Measurements from ENCODE around the gene ZBTB25.
A peak's percentile ranks its signal among the peaks of the same experiment; 100 is the strongest.

ZBTB25 gene

DNA sequence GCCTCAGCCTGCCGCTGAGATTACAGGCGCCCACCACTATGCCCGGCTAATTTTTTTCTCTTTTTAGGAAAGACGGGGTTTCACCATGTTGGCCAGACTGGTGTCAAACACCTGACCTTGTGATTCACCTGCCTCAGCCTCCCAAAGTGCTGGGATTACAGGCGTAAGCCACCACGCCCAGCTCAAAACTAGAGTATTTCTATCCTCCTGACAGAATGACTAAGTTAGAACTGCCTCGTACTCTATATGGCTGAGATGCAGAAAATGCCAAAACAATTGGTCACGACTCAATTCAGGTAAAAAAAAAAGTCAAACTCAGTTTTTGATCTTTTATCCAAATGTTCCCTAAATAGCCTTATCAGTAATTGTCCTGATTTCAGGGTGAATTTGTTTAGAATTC lies 27.2 kb downstream of the ZBTB25 start:
- peaks cover 13% of the 10 kb centered on the region for H3K4me1 Mint-ChIP-seq (ENCODE audit: low read depth)
- DNase-seq (ENCODE audit: low spot score), result no peak
- H3K27me3 Mint-ChIP-seq (ENCODE audit: low read depth), result no peaks in the 10 kb centered on the region
- no peaks in the 10 kb centered on the region for H3K9me3 Mint-ChIP-seq
- H3K4me3 Mint-ChIP-seq, result no peak overlapping the region
- H3K36me3 Mint-ChIP-seq (ENCODE audit: low read depth), result peaks cover 14% of the 10 kb centered on the region
- H3K27ac Mint-ChIP-seq, result no peak overlapping the region

- no peak for DNase-seq (ENCODE audit: low spot score)
- Mint-ChIP-seq H3K4me1 (ENCODE audit: low read depth) (peaks cover 13% of the 10 kb centered on the region), H3K27ac (no peak overlapping the region), H3K36me3 (ENCODE audit: low read depth) (peaks cover 14% of the 10 kb centered on the region), H3K27me3 (ENCODE audit: low read depth) (no peaks in the 10 kb centered on the region), H3K4me3 (no peak overlapping the region), H3K9me3 (no peaks in the 10 kb centered on the region)
Measured at GRCh38 chr14:64475585-64476273, 27.9 kb downstream of the ZBTB25 start.

DNA sequence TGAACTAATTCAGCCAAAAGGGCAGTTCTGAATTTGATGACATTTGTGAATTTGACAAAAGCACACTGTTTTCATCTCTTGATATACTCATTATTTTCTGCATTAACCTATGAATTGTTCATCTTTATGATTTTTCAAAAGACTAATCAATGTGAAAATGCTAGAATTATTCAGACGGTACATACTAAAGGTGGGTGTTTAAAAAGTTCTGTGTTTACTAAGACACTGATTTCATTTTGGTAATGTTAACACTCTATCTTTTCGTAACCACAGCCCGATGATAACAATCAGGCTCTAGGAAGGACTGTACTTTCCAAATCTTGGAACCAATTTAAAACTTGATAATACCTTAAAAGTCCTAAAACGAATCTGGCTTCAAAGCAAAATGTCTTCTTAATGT lies 28.9 kb downstream of the ZBTB25 start:
- Mint-ChIP-seq H3K36me3 (ENCODE audit: low read depth) (peaks cover 13% of the 10 kb centered on the region), H3K27me3 (ENCODE audit: low read depth) (no peaks in the 10 kb centered on the region), H3K4me3 (no peak overlapping the region), H3K27ac (no peak overlapping the region), H3K4me1 (ENCODE audit: low read depth) (peaks cover 13% of the 10 kb centered on the region), H3K9me3 (no peaks in the 10 kb centered on the region)
- DNase-seq (ENCODE audit: low spot score), result no peak

DNA sequence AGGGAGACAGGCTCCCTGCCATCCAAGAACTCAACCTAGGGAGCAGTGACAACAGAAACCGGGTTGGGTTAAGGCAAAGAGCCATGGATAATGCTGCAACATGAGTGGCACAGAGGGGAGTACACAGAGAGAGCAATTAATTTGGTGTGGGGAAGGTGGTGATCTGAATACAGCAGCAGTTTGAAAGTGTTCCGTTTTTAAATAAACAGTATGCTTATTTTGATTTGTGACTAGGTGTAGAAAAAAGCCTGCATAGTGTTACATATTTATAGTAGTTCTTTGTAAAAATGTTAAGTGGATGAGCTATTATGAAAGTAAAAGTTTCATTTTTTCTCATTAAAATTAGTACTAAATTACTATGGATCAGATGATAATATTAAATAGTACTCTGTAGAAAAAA lies 29.6 kb downstream of the ZBTB25 start:
- no peak overlapping the region for H3K4me3 Mint-ChIP-seq

GRCh38 chr14:64468451-64468850 lies 35.2 kb downstream of the ZBTB25 start:
- Mint-ChIP-seq H3K4me1 (ENCODE audit: low read depth) (peaks cover 35% of the 10 kb centered on the region), H3K4me3 (no peak overlapping the region), H3K27me3 (ENCODE audit: low read depth) (no peaks in the 10 kb centered on the region), H3K27ac (no peak overlapping the region), H3K36me3 (ENCODE audit: low read depth) (peaks cover 12% of the 10 kb centered on the region), H3K9me3 (no peaks in the 10 kb centered on the region)
- no peak for DNase-seq (ENCODE audit: low spot score)

More for the DNA sequence above, 29.6 kb downstream of the ZBTB25 start:
- Mint-ChIP-seq H3K27ac (no peak overlapping the region), H3K36me3 (ENCODE audit: low read depth) (peaks cover 12% of the 10 kb centered on the region), H3K9me3 (no peaks in the 10 kb centered on the region), H3K4me1 (ENCODE audit: low read depth) (peaks cover 13% of the 10 kb centered on the region), H3K27me3 (ENCODE audit: low read depth) (no peaks in the 10 kb centered on the region)
- DNase-seq (ENCODE audit: low spot score), result no peak

DNA sequence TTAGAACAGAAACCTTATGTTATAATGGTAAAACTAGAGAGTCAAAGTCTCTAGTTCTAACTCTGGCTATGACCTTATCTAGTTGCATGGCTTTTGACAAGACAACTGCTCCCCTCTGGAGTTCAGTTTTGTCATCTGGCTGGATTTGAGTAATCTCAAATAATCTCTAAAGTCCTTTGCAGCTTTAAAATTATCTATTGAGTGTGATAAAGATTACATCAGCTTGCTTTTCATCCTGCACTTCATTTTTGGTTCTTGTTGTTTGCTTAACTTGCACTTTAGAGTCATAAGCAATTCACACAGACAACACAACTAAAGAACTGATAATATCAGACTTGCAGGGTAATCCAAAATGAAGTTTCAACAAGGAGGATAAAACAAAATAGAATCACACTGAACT lies 36.1 kb downstream of the ZBTB25 start:
- Mint-ChIP-seq H3K9me3 (no peaks in the 10 kb centered on the region), H3K4me3 (peak overlapping the region; percentile 58), H3K4me1 (ENCODE audit: low read depth) (peaks cover 37% of the 10 kb centered on the region), H3K27me3 (ENCODE audit: low read depth) (no peaks in the 10 kb centered on the region), H3K36me3 (ENCODE audit: low read depth) (peaks cover 12% of the 10 kb centered on the region), H3K27ac (peak overlapping the region; percentile 53)
- no peak for DNase-seq (ENCODE audit: low spot score)

GRCh38 chr14:64467101-64467500 lies 36.5 kb downstream of the ZBTB25 start:
- DNase-seq (ENCODE audit: low spot score), result no peak
- no peaks in the 10 kb centered on the region for H3K27me3 Mint-ChIP-seq (ENCODE audit: low read depth)
- no peak overlapping the region for H3K27ac Mint-ChIP-seq
- H3K9me3 Mint-ChIP-seq, result no peaks in the 10 kb centered on the region
- H3K4me3 Mint-ChIP-seq, result no peak overlapping the region
- peaks cover 13% of the 10 kb centered on the region for H3K36me3 Mint-ChIP-seq (ENCODE audit: low read depth)
- H3K4me1 Mint-ChIP-seq (ENCODE audit: low read depth), result peaks cover 37% of the 10 kb centered on the region

GRCh38 chr14:64465831-64466554 lies 37.6 kb downstream of the ZBTB25 start:
- Mint-ChIP-seq H3K4me1 (ENCODE audit: low read depth) (peaks cover 37% of the 10 kb centered on the region), H3K9me3 (no peaks in the 10 kb centered on the region), H3K36me3 (ENCODE audit: low read depth) (peaks cover 11% of the 10 kb centered on the region), H3K27me3 (ENCODE audit: low read depth) (no peaks in the 10 kb centered on the region), H3K4me3 (peak overlapping the region; percentile 94), H3K27ac (peak overlapping the region; percentile 77)
- no peak for DNase-seq (ENCODE audit: low spot score)

DNA sequence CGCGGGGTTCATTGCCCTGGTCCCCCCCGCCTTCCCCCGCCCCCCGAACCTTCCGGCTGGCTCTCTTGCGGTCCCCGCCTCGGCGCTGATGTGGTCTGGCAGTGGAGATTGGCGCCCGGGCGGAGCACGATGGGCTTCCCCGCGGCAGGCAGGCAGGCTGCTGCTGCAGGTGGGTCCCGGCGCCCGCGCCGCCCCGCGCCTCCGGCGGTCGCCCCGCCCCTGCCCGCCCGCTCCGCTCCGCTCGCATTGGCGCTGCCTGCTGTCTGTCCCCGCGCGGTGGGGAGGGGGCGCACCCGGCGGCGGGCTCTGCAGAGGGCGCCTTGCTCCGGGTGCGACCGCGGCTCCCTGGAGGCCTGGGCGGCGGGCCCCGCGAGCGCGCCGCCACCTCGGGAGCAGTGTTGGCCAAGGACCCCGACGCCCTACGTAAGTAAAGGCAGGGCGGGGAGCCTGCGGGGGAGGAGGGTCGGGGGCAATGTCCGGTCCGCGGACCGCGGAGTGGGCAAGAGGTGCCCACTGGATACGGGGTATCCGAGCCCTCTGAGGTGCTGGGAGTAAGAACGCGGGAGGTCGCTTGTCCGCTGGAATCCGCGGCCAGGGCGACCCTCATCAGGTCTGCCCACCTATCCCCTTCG lies 38.3 kb downstream of the ZBTB25 start, which contains the start of gene AKAP5:
Gene AKAP5 (plus strand): TSS at position 309 of the 632 bp plus-strand sequence. CDS start 2,896 bp downstream, outside the sequence.
- Mint-ChIP-seq H3K9me3 (no peaks in the 10 kb centered on the region), H3K27me3 (ENCODE audit: low read depth) (no peaks in the 10 kb centered on the region), H3K4me3 (peak within 1 kb of the TSS; percentile 94), H3K27ac (peak within 1 kb of the TSS; percentile 77), H3K4me1 (ENCODE audit: low read depth) (peaks cover 37% of the 10 kb centered on the region), H3K36me3 (ENCODE audit: low read depth) (peaks cover 12% of the 10 kb centered on the region)
- DNase-seq (ENCODE audit: low spot score), result peak; percentile 61

DNA sequence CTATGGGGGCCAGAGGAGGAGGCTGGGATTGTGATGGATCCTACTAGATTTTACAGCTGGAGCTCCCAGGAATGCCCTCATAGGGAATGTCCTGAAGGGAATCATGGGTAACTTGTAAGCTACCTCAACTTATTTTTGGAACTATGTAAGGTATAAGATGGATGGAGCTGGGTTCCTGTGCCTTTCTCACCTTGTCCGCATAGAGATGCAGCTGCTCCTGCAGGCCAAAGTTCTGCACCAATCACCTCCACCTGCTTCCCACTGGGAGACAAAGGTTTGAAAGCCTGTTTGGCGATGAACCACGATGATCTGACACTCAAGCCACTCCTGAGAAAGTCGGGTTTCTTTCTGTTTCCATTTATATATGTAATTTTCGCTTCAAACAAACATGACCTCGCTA lies 39.0 kb downstream of the ZBTB25 start:
- peak overlapping the region; percentile 76 for H3K27ac Mint-ChIP-seq
- peaks cover 40% of the 10 kb centered on the region for H3K4me1 Mint-ChIP-seq (ENCODE audit: low read depth)
- H3K36me3 Mint-ChIP-seq (ENCODE audit: low read depth), result peaks cover 17% of the 10 kb centered on the region
- DNase-seq (ENCODE audit: low spot score), result no peak
- H3K9me3 Mint-ChIP-seq, result no peaks in the 10 kb centered on the region
- H3K4me3 Mint-ChIP-seq, result peak overlapping the region; percentile 90
- no peaks in the 10 kb centered on the region for H3K27me3 Mint-ChIP-seq (ENCODE audit: low read depth)

DNA sequence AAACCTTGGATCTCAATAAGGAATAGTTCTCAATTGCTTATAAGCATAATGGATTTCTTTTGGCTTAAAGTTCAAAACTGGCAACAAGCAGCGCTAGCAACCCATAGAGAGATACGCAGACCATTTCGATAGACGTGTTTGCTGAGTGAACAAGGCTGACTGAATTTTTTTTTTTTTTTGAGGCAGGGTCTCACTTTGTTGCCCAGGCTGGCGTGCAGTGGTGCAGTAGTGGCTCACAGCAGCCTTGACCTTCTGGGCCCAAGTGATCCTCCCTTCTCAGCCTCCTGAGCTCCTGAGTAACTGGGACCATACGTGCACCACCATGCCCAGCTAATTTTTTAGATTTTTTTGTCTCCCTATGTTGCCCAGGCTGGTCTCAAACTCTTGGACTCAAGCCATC lies 39.8 kb downstream of the ZBTB25 start:
- peaks cover 25% of the 10 kb centered on the region for H3K36me3 Mint-ChIP-seq (ENCODE audit: low read depth)
- peak overlapping the region; percentile 90 for H3K4me3 Mint-ChIP-seq
- no peak for DNase-seq (ENCODE audit: low spot score)
- no peak overlapping the region for H3K27ac Mint-ChIP-seq
- no peaks in the 10 kb centered on the region for H3K9me3 Mint-ChIP-seq
- H3K27me3 Mint-ChIP-seq (ENCODE audit: low read depth), result no peaks in the 10 kb centered on the region
- peaks cover 44% of the 10 kb centered on the region for H3K4me1 Mint-ChIP-seq (ENCODE audit: low read depth)

GRCh38 chr14:64463195-64463594 lies 40.4 kb downstream of the ZBTB25 start:
- no peak for DNase-seq (ENCODE audit: low spot score)
- Mint-ChIP-seq H3K36me3 (ENCODE audit: low read depth) (peaks cover 31% of the 10 kb centered on the region), H3K9me3 (no peaks in the 10 kb centered on the region), H3K27me3 (ENCODE audit: low read depth) (no peaks in the 10 kb centered on the region), H3K4me1 (ENCODE audit: low read depth) (peaks cover 38% of the 10 kb centered on the region), H3K27ac (no peak overlapping the region), H3K4me3 (no peak overlapping the region)

DNA sequence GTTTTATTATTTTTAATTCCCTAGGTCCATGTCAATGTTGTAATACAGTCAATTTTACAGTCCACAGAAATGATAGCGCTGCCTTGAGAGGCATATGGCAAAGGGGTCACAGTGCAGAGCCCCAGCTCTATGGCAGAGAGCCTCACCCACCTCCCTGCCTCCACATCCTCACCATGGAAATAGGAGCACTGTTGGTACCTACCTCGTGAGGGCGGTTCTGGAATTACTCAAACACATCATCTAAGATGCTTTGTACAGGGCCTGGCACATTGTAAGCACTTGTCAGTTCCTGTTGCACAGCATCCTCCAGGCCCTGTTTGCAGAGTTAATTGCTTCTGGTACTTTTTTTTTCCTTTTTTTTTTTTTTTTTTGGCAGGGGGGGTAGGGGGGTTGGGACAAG lies 42.4 kb downstream of the ZBTB25 start:
- H3K27ac Mint-ChIP-seq, result peak overlapping the region; percentile 70
- H3K9me3 Mint-ChIP-seq, result no peaks in the 10 kb centered on the region
- peaks cover 28% of the 10 kb centered on the region for H3K4me1 Mint-ChIP-seq (ENCODE audit: low read depth)
- no peak overlapping the region for H3K4me3 Mint-ChIP-seq
- no peaks in the 10 kb centered on the region for H3K27me3 Mint-ChIP-seq (ENCODE audit: low read depth)
- no peak for DNase-seq (ENCODE audit: low spot score)
- H3K36me3 Mint-ChIP-seq (ENCODE audit: low read depth), result peaks cover 42% of the 10 kb centered on the region
